Gastroesophageal sphincter (tissue), 4 donors: ENCODE data around the gene SUSD6. TPM values are rescaled to one million over a fixed set of nuclear protein-coding genes. Genes with fewer than 3 reads are reported as not detected.

Source experiments
- total RNA-seq, 4 donors: library from RNA; depleted of rRNA; stranded (reverse); fragments of >200 nt; gene quantifications; one replicate each; pipeline ENCODE4 v1.1.0, GENCODE V29; 2016

SUSD6 gene
- total RNA-seq, 4 donors from 2014 or later, result 24.4 to 40.6 (median 38.5) TPM

Other genes starting within 250 kb of the SUSD6 start
- gene ERH, start 213.3 kb upstream of the SUSD6 start, total RNA-seq, result 10 to 100 TPM; 70.2 to 89.8 (median 86.2) TPM
- 10 to 100 TPM; 41.5 to 47.9 (median 45.4) TPM for gene SLC39A9, start 212.9 kb upstream of the SUSD6 start, total RNA-seq
- gene PLEKHD1, start 126.9 kb upstream of the SUSD6 start, total RNA-seq, result under 1 TPM in 2 of 4 donors, not detected in 2; 0.08 to 0.16 TPM
- not detected for gene CCDC177, start 36.7 kb upstream of the SUSD6 start, total RNA-seq
- 100 to 1,000 TPM; 191 to 569 (median 275) TPM for gene SRSF5, start 155.5 kb downstream of the SUSD6 start, total RNA-seq
- not detected for gene SLC10A1, start 185.6 kb downstream of the SUSD6 start, total RNA-seq